Raji (cell line): ENCODE results near the gene TPRG1.

ENCODE experiments used
- POLR2A ChIP-seq: IDR thresholded peaks from 2 replicates; pipeline ENCODE4 v1.6.1; 2011; ENCODE audit warnings: low read depth, low read length, control low read depth; ENCODE audit not compliant: insufficient read depth

TPRG1 gene

DNA sequence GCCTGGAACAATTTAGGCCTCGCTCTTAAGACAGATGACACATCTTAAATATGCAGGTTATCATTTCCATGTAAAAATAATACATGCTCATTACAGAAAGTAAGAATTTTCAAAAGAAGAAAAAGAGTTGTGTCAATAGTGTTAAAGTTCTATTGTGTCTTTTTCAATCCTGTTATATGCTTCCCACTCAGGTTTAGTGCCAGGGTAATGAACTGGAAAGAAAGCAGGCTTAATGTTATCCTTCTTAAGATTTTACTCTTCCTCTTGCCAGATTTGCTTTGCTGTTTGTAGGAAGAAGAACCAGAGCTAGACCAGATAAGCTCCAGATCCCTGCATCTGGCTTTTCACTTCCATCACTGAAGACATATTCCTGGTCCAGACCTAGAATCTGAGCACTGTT is 128.6 kb downstream of the TPRG1 start:
- no peak for TF ChIP-seq POLR2A

DNA sequence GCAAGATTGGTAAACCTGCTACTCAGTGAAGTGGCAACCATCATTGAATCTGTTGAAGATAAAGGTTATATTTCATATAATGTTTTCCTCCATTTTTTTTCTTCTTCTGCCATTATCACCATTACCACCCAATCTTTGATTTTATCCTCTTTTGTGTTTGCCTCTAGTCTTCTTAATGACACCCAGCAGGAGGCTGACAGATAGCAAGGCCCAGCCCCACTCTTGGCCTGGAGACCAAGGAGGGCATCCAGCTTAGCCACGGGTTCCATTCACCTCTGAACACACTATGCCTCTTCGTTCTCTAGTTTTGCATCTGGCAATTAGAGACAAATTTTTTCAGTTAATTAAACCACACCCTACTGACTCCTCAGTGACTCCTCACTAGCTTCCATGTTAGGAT is 129.7 kb downstream of the TPRG1 start:
- TF ChIP-seq POLR2A = no peak

GRCh38 chr3:189303584-189303983 is 131.8 kb downstream of the TPRG1 start:
- TF ChIP-seq POLR2A = no peak

DNA sequence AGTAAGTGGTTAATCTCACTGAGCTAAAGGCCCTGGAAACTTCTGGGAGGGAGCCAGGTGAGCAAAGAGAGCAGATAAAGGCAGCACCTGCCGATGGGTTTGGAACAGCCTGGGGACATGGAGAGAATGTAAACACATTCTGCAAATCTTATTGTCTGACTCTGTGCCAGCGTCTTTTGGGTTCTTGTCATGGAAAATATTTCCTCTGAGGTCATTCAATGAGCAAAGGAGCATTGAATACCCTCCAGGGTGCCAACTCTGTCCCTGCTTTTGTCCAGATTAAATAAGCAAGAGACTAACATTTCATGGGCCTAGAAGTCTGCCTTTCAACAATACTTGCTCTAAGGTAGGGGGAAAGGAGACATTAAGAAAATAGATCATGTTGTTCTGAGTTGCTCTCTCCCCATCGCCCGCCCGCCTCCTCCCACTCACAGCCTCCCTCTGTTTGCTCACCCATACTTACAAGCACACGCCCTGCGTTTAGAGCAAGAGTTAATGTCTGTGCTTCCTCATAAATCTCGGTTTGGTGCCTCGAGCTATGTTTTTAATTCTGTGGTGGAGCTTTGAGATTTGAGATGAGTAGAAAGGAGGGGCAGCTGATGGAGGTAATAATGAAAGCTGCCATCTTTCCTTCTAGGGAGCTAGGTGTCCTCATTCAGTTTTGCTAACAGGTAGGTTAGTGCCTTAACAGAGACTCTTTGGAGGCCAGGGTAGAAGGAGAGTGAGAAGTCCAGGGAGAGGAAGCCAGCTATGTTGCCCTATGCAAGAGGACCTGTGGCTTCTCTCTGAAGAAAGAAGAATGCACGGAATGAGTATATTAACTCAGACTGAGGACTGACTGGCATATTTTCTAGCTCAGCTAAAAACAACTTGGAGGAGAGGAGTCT is 132.9 kb downstream of the TPRG1 start:
- TF ChIP-seq POLR2A = no peak

DNA sequence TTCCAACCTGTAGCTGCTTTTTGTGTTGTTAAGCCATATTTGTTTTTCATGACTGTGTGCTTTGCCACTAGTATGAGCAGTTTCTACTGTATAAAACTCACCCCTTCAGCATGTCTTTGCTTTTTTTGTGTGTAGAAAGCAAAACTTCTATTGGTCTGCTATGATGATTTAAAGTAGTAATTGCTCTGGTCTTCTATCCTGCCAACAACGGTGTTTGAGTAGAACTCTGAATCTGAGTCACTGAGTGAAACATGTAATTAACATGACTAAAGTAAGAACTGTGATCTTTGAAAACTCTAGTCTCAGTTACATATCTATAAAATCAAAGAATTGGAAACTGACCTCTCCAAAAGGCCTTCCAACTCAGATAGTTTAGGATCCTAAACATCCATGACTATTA is 133.6 kb downstream of the TPRG1 start:
- no peak for TF ChIP-seq POLR2A

DNA sequence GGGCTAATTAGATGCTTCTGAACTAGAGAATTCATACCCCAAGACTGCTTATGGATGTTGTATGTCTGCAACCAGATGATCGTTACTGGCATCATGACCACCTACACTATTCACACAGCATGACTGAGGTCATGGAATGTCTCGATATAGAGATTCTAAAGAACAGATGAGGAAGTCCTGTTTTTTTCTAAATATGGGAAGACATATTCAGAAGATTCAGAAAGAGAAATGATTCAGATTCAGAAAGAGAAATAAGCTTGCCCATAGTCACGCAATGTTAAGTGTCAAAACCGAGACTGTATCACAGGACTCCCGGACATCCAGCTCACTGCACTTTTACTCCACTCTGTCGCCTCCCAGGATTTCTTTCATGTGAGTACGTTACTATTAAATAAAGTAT is 136.2 kb downstream of the TPRG1 start:
- TF ChIP-seq POLR2A = no peak

- no peak for TF ChIP-seq POLR2A
These were observed 136.8 kb downstream of the TPRG1 start for GRCh38 chr3:189308608-189309007.

DNA sequence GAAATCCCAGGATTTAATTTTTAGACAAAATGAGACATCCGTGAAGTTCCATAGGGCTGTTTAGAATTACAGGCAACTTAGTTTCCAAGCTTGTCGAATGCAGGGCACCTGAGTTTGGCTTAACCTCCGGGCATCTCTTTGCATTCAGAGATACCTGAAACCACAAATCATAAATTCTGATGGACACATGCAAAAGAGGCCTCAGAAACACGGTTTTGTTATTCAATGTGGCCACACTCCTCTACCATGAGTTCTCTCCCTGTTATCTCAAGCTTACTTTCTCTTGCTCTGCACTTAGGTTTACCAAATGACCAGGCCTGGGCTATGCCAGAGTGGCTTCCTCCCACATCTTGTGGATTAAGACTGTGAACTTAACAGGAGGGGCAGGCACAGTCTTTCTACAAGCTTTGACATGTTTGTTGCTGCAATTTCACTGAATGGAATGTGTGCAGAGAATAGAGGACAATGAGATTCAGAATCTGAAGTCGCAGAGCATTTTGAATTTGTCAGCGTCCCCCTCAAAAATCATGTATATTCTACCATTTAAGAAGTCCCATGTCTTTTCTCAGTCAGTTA is 137.7 kb downstream of the TPRG1 start:
- no peak for TF ChIP-seq POLR2A

- no peak for TF ChIP-seq POLR2A
These were observed 139.8 kb downstream of the TPRG1 start for GRCh38 chr3:189311521-189311920.

DNA sequence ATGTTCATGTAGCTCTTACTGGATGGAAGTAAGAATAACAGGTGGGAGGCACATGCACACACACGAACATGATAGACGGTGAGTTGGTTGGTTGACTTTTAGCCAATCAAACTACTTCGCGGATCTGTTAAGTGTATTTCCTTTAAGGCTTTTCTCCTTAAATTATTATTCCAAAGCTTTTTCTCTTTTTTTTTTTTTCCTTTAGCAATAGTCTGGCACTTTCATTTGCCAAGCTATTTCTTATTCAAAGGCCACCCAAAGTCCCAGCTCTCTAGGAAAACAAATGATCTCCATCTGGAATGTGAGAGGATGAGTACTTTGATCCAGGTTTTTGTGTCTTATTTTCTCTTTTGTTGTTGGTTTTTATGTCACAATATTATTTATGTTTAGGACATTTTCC is 141.1 kb downstream of the TPRG1 start:
- TF ChIP-seq POLR2A = no peak

DNA sequence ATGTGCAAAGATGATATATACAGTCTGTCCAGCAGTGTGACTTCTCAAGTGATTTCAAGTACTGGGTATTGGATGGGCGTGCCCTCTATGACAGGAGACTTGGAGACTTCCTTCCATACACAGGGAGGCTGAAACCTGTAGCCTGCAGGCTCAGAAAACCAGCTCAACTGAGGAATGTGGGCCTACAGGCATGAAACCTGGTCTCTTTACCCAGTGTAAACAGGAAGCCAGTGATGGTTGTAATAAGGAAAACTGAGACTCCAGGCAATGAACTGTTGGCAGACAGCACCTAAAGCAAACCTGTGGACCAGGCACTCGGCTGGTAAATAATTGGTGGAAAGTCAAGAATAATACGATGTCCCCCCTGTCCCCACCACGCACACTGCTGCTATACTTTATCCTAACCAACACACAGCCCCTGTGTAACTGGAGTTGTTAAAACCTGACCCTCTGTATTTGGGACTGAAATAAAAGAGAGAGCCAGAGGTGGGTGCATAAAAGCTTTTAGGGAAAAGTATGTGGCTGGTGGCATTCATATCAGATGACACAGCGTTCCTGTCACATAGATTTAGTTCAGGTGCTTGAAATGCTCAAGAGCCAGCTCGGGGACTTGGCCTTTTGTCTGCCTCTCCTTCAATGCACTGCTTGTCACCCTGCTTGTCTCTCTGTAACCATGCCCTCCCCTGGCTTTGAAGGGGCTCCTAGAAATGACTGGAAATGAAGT is 144.7 kb downstream of the TPRG1 start:
- no peak for TF ChIP-seq POLR2A

DNA sequence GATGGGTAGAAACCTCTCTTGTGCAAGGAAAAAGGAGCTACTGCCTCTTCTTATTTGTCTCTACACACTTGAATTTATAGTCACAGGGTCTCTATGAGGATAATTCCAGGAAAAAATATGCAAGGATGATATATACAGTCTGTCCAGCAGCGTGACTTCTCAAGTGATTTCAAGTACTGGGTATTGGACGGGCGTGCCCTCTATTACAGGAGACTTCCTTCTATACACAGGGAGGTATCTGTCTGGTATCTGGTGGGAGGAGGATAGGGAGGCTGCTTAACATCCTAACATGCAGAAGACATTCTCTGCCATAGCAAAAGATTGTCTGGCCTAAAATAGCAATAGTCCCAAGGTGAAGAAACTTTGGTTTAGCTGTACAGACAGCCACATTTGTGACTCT is 146.1 kb downstream of the TPRG1 start:
- no peak for TF ChIP-seq POLR2A

DNA sequence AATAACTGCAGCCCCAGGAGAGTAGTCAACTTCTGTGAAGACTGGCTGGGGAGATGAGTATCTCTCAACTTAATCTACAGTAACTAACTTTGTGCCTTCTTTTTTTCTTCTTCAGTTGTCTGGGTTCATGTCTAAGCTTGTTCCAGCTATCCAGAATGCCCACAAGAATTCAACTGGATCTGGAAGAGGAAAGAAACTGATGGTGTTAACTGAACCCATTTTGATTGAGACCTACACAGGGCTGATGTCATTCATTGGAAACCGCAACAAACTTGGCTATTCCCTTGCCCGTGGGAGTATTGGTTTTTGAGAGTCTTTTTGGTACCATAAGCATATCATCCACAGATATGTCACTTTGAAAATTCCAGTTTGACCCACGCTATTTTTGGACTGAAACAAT is 148.7 kb downstream of the TPRG1 start:
- TF ChIP-seq POLR2A = no peak

DNA sequence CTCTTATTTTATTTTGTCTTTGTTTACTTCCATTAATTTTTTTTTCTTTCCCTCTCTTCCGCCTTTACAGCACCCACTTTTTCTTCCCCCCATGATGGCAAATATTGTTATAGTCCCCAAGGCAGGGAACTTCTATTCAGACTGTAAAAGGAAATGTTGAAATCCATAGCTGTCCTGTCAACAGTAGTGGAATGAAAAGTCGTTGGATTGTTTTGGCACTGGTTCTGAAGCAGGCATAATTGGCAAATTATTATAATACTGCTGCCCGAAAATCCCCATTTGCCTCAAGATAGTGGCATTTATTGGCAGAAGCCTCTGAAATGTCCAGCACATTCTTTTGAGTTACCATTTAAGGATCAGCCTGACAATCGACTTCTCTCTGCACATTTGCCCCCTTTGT is 150.6 kb downstream of the TPRG1 start:
- TF ChIP-seq POLR2A = no peak

DNA sequence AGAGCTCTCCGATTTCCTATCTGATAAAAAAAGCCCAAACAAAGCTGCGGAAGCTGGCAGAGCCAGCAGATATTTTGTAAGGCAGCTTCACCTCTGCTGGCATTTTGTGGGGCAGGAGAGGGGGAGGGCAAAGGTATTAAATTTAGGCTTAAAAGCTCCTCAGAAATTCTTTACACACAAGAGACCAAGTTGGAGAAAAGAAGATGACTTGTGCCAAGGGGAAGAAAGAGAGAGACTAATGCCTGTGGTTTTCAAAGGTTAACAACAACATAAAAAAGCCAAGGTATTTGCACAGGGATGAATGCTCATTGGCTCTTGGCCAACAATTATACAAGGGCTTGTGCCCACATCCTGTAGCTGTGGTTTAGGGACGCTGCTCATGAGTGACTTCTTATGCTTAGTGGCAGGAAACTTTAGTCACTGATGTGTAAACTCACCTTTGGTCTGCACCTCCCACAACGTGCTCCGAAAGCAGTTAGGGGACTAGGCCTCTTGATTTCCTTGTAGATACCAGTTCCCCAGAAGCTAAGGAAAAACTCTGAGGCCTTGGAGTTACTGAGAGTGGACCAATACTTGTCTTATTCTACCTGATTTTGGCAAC is 152.9 kb downstream of the TPRG1 start:
- TF ChIP-seq POLR2A = no peak

DNA sequence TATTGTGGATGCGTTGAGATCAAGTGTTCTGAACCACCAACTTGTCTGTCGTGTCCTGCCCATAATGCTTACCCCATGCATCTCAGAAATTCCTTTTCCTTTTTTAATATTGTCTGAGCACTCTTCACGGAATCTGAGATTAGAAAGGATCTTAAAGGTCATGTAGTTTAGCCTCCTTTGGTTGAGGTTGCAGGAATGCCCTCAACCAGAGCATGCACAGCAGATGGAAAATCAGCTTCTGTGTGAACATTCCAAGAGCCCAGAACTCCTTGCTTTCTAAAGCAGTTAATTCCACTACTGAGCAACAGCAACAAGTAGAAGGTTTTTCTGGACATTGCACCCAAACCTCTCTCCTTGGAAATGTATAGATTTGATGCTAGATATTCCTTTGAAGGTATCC is 153.7 kb downstream of the TPRG1 start:
- TF ChIP-seq POLR2A = no peak

GRCh38 chr3:189330066-189330465 is 158.3 kb downstream of the TPRG1 start:
- no peak for TF ChIP-seq POLR2A
